GM18951 (cell line): ENCODE measurements around the gene PMAIP1.

Experiments used
- POLR2A ChIP-seq: IDR thresholded peaks from 4 replicates; pipeline ENCODE4 v1.6.1; 2011; ENCODE audit warnings: mild to moderate bottlenecking; ENCODE audit not compliant: insufficient read length, insufficient read depth; ENCODE audit errors: extremely low read depth
- in situ Hi-C: fragments of 300-500 bp; cut with MboI; formaldehyde crosslinking; loops from one replicate; pipeline ENCODE4 v1.12.0; 2022; ENCODE audit warnings: low sequenced_read_pairs, mixed read lengths, inconsistent platforms; ENCODE audit not compliant: unreplicated experiment

PMAIP1 gene

GRCh38 chr18:59898093-59898492, 1.7 kb upstream of the PMAIP1 start:
- no peak for TF ChIP-seq POLR2A
- in situ Hi-C loops = loop anchor here (10.0 kb wide), 1 partner anchor 53 kb away; no protein-coding TSS in a partner anchor

- peak; percentile 16 for TF ChIP-seq POLR2A
- in situ Hi-C loops = loop anchor here (10.0 kb wide), 1 partner anchor 54 kb away; no protein-coding TSS in a partner anchor
These were observed 1.0 kb upstream of the PMAIP1 start for GRCh38 chr18:59898609-59899297.

DNA sequence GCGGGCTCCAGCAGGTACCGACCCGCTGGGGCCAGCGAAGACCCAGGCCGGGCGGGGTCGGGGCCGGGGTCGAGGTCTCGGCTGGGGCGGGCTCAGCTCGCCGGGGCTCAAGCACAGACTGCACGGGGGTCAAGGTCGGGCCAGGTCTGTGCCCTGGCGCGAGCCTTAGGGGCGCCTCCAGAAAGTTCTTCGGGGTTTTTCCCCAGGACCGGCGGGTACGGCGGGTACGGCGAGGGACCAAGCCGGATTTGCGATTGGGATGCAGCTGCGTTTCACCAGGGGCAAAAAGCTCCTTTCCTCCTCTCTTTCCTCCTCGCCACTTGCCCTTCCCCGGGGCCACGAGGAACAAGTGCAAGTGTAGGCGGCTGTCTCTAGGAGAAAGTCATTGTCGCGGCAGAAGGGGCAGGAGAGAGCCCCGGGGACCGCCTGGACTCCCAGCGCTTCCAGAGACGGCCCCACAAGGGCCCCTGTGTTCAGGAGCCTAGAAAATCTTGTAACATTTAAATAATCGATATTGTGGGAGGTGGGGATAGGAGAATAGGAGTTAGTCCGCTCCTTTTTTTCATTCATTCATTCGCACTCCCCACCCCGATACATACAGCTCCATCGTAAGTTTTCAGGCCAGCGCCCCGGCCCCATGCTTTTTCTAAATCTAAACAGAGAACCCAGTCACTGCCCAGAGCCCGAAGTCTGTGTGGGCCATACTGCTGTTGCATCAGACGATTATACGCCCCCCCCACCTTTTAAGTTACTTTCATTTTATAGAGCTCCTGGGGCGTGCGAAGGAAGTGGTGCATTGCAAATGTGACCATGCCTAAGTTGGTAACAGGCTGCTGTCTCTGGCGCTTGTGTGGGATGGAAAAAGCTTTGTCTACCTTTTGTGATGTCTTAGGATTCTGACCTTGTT, 679 bp downstream of the PMAIP1 start:
- in situ Hi-C loops = no loop called here
- TF ChIP-seq POLR2A = peak; percentile 48

GRCh38 chr18:59902131-59902992, 2.6 kb downstream of the PMAIP1 start:
- no peak for TF ChIP-seq POLR2A
- in situ Hi-C loops = no loop called here

- no peak for TF ChIP-seq POLR2A
- in situ Hi-C loops = no loop called here
These were observed 3.3 kb downstream of the PMAIP1 start for GRCh38 chr18:59902993-59903610.

DNA sequence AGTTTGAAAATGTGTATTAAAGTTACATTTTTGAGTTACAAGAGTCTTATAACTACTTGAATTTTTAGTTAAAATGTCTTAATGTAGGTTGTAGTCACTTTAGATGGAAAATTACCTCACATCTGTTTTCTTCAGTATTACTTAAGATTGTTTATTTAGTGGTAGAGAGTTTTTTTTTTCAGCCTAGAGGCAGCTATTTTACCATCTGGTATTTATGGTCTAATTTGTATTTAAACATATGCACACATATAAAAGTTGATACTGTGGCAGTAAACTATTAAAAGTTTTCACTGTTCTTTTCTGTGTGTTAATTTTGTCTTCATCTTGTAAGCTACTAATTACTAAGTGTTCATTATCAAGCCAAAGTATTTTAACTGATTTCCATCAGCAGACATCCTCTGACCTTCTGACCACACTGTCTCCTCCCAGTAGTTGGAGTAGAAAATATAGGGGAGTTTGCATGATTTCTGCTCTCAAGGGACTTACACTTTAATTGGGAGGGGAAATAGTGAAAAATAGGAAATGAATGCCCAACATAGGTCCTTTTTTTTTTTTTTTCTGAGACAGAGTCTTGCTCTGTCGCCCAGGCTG, 4.3 kb downstream of the PMAIP1 start:
- in situ Hi-C loops = no loop called here
- no peak for TF ChIP-seq POLR2A

- in situ Hi-C loops = no loop called here
- no peak for TF ChIP-seq POLR2A
These were observed 5.9 kb downstream of the PMAIP1 start for GRCh38 chr18:59905686-59906091.

- in situ Hi-C loops = no loop called here
- no peak for TF ChIP-seq POLR2A
These were observed 6.4 kb downstream of the PMAIP1 start for GRCh38 chr18:59906203-59906602.

DNA sequence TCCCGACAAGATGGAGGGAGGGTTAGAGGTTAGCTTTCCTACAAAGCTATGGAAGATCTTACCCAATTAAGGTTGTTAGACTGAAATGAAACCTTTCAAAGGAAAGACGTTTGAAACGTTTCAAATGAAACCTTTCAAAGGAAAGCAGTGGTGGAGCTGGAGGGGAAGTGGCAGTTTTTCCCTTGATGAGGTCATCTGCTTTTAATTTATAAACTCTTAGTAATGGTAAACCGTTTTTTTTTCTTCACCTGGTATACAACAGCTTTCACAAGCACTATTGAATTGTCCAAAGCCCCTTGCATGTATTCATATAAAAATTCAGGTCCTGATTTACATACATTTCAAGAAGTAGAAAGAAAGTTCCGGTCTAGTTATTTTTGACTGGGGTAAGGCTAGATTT, 7.4 kb downstream of the PMAIP1 start:
- in situ Hi-C loops = no loop called here
- TF ChIP-seq POLR2A = no peak

- TF ChIP-seq POLR2A = no peak
- in situ Hi-C loops = no loop called here
These were observed 7.9 kb downstream of the PMAIP1 start for GRCh38 chr18:59907660-59908059.

DNA sequence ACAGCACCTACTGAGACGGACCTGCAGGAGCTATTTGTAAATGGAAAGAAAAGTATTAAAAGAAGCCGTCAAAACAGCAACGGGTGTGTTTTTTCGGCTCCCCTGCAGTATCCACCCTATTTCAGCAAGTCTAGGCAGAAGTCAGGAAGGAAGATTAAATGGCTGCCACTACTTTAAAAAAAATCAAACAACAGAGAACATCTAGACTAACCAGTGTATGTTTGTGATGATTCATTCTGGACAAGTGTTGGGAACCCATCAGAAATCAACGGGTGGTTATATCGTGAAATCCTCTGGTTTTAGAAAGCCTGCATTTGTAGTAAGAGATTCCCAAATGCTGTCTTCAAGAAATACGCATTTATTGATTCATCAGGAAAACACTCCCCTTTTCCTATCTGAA, 9.0 kb downstream of the PMAIP1 start:
- in situ Hi-C loops = no loop called here
- no peak for TF ChIP-seq POLR2A
